GM12891 (cell line): ENCODE data around the gene GNAQ.

Source experiments
- DNase-seq: peaks from one replicate; pipeline ENCODE4 v3.0.0; 2011; ENCODE audit warnings: low spot score; ENCODE audit not compliant: insufficient read length
- FAIRE-seq: peaks from 2 replicates; lab custom pipeline; 2011; peaks lifted over from hg19 to GRCh38; lab: Jason Lieb, UNC
- PAX5 ChIP-seq: IDR thresholded peaks from 2 replicates; pipeline ENCODE4 v1.6.1; 2011; ENCODE audit warnings: low read length, moderate library complexity, mild to moderate bottlenecking; ENCODE audit not compliant: insufficient read depth, severe bottlenecking
- POLR2A ChIP-seq: IDR thresholded peaks from 2 replicates; pipeline ENCODE4 v1.6.1; 2011; ENCODE audit warnings: low read depth, low read length, control low read depth
- POLR2AphosphoS5 ChIP-seq: IDR thresholded peaks from 2 replicates; pipeline ENCODE4 v1.6.1; 2011; ENCODE audit warnings: low read depth, low read length, control low read depth
- POU2F2 ChIP-seq: IDR thresholded peaks from 2 replicates; pipeline ENCODE4 v1.6.1; 2011; ENCODE audit warnings: low read depth, mild to moderate bottlenecking, control low read depth, low read length, moderate library complexity
- SPI1 ChIP-seq: IDR thresholded peaks from 2 replicates; pipeline ENCODE4 v1.6.1; 2011; ENCODE audit warnings: low read depth, low read length, control low read depth
- TAF1 ChIP-seq: IDR thresholded peaks from 2 replicates; pipeline ENCODE4 v1.6.1; 2011; ENCODE audit warnings: low read depth, low read length, control low read depth

GNAQ gene

GRCh38 chr9:77825361-77825760, 206.2 kb downstream of the GNAQ start:
- TF ChIP-seq SPI1 = no peak
- no peak for TF ChIP-seq POU2F2
- no peak for TF ChIP-seq POLR2A
- TF ChIP-seq POLR2AphosphoS5 = no peak
- no peak for TF ChIP-seq PAX5
- TF ChIP-seq TAF1 = no peak
- DNase-seq = no peak
- FAIRE-seq = no peak

DNA sequence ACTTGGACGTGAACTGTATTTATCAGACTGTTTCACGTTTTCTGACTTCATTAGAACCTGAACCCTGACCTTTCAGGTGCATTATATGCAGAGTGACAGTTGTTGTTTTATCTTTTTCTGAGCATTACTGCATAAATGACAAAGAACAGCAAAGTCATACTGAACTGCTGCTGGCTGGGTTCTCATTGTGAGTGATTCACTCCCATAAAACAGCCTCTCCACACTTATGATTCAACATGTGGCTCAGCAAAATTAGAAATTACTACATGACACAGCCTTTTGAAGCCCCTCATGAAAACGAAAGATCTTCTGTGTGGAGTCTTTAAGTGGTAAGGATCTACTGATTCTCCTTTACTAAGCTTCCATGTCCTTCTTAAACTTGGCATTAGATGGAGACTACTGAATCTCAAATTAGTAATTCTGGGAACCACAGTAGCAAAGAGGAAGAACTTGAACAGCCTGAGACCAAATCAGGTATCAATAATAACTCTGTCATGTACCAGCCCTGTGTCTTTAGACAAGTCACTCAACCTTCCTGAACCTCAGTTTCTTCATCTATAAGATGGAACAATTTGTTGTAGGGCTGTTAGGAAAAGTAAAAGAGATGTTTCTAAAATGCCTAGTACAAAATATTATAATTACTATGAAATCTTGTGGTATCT, 211.2 kb downstream of the GNAQ start:
- DNase-seq = no peak
- TF ChIP-seq PAX5 = no peak
- no peak for TF ChIP-seq POLR2AphosphoS5
- no peak for TF ChIP-seq SPI1
- no peak for TF ChIP-seq TAF1
- no peak for TF ChIP-seq POU2F2
- TF ChIP-seq POLR2A = no peak
- FAIRE-seq = no peak

DNA sequence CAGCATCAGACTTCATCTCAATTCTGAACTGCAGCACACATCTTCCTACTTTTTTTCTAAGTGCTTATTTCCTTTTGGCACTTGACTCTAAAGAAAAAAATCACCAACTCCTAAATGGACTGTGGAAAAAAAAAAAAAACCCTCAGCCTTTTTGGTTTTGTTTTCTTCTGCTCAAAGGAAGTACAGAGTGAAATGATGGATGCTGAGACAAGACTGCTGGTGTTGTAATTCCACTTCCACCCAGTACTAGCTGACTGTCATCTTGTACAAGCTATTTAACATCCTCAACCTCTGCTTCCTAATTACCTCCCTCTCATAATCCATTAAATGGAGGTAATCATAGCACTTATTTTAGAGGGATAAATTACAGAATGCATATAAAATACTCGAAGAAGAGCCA, 212.0 kb downstream of the GNAQ start:
- FAIRE-seq = no peak
- TF ChIP-seq TAF1 (no peak), SPI1 (no peak), POLR2AphosphoS5 (no peak), POLR2A (no peak), PAX5 (no peak), POU2F2 (no peak)
- no peak for DNase-seq

DNA sequence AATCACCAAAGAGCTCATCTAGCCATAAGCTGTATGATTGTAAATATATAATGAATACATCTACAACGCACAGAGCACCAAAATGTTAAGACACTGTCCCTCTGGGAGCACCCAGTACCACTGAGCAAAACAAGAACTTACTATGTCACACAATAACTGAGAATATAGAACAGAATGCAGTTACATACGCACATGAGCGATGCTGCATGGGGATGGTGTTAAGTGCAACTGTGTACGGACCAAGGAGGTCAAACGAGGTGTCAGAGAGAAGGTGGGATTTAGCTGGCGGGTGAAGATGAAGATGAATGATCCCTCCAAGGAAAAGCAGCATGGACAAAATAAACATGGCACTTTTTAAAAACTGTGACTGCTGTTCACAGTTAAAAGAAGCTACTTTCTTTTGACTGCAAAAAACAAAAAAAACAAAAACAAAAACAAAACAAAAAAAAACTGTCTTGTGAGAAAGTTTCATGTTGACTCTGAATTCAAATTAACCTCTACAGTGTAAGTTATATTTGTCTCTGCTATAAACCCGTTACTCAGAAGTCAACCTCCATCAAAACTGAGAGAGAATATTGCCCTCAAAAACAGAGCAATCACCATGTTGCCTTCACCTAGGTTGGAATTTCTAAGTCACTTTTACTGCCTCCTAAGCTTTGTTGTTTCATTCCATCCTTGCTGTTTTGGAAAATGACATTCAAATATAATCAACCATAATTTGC, 213.9 kb downstream of the GNAQ start:
- no peak for DNase-seq
- no peak for TF ChIP-seq POLR2AphosphoS5
- TF ChIP-seq SPI1 = no peak
- no peak for TF ChIP-seq POU2F2
- TF ChIP-seq POLR2A = no peak
- no peak for TF ChIP-seq PAX5
- no peak for TF ChIP-seq TAF1
- peak; percentile 60 for FAIRE-seq

DNA sequence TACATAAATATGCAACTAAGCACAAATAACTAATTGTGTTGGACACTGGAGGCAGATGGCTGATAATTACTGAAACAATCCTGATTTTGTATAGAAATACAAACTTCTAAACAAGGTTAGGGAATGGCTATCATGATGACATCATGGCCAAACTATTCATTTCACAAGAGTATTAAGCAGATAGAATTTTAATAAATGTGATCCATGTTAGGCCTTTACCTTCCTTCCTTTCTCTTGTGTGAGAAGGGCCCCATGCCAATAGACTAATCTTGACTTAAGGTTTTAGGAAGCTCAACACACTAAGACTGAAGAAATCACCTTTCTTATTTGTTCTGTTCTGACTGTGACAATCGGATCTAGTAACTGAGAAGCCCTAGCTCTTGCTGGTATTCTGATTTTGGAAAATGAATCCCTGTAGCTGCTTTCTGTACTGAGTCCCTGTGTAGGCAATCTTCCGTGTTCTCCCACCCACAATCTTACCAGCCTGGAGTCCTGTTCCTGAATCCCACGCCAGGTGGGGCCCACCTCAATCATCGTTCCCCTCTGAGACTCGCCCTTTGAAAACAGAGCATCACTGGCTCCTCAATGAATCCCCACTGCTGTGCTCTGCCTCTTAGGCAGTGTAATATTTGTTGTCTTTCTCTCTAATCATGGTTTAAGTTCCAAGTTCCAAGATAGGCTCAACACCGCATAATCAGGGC, 214.8 kb downstream of the GNAQ start:
- no peak for FAIRE-seq
- no peak for DNase-seq

GRCh38 chr9:77815260-77815659, 216.4 kb downstream of the GNAQ start:
- TF ChIP-seq SPI1 (no peak), TAF1 (no peak), POU2F2 (no peak), POLR2AphosphoS5 (no peak), POLR2A (no peak), PAX5 (no peak)
- DNase-seq (no peak), FAIRE-seq (no peak)

More for the DNA sequence above, 214.8 kb downstream of the GNAQ start:
- no peak for TF ChIP-seq POLR2AphosphoS5
- no peak for TF ChIP-seq POU2F2
- no peak for TF ChIP-seq TAF1
- no peak for TF ChIP-seq SPI1
- no peak for TF ChIP-seq POLR2A
- no peak for TF ChIP-seq PAX5

- DNase-seq (no peak), FAIRE-seq (no peak)
- no peak for TF ChIP-seq PAX5
- no peak for TF ChIP-seq POLR2AphosphoS5
- no peak for TF ChIP-seq TAF1
- no peak for TF ChIP-seq POU2F2
- TF ChIP-seq SPI1 = no peak
Measured at GRCh38 chr9:77811832-77812231, 219.8 kb downstream of the GNAQ start.

GRCh38 chr9:77810637-77811119, 220.9 kb downstream of the GNAQ start:
- FAIRE-seq (no peak), DNase-seq (no peak)
- TF ChIP-seq PAX5 (no peak), POLR2AphosphoS5 (no peak), TAF1 (no peak), SPI1 (no peak), POLR2A (no peak), POU2F2 (no peak)

DNA sequence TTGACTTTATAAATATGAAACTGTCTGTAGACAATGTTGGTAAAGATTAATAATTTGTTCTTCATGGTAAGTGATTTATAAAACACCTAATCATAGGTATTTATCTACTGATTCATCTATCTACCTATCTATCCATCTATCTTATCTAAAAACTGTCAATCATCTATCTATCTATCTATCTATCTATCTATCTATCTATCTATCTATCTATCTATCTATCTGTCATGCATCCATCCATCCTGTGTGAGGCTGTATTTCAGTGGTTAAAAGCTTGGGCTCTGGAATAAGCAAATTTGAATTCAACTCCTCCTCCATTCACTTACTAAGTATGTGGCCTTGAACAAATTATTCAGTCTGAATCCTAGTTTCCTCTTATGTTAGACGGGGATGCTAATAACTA, 221.6 kb downstream of the GNAQ start:
- no peak for TF ChIP-seq TAF1
- no peak for TF ChIP-seq POU2F2
- FAIRE-seq (no peak), DNase-seq (no peak)
